IMR-90 (cell line): ENCODE results near the gene FAM174B.

Experiments
- BHLHE40 ChIP-seq: fragments of 150-350 bp; IDR thresholded peaks from 2 replicates; pipeline ENCODE4 v1.6.1; 2016; ENCODE audit warnings: mild to moderate bottlenecking, low read depth, low read length
- CEBPB ChIP-seq: IDR thresholded peaks from 2 replicates; pipeline ENCODE4 v1.6.1; 2012; ENCODE audit warnings: low read depth, low read length, improper control_type of control experiment
- CTCF ChIP-seq: conservative IDR thresholded peaks from 2 replicates; pipeline ENCODE4 v1.5.1; 2012; ENCODE audit warnings: mild to moderate bottlenecking, low read depth, low read length, improper control_type of control experiment
- FOS ChIP-seq: fragments of 150-350 bp; IDR thresholded peaks from 2 replicates; pipeline ENCODE4 v1.6.1; 2016; ENCODE audit warnings: low read depth, low read length
- MAFK ChIP-seq: IDR thresholded peaks from 2 replicates; pipeline ENCODE4 v1.6.1; 2012; ENCODE audit warnings: low read depth, low read length, improper control_type of control experiment
- MAZ ChIP-seq: IDR thresholded peaks from 2 replicates; pipeline ENCODE4 v1.6.1; 2012; ENCODE audit warnings: low read depth, mild to moderate bottlenecking, low read length, improper control_type of control experiment, moderate library complexity, borderline replicate concordance
- MXI1 ChIP-seq: IDR thresholded peaks from 2 replicates; pipeline ENCODE4 v1.6.1; 2012; ENCODE audit warnings: low read depth, mild to moderate bottlenecking, low read length, moderate library complexity, borderline replicate concordance
- NFE2L2 ChIP-seq: fragments of 150-350 bp; IDR thresholded peaks from 2 replicates; pipeline ENCODE4 v1.6.1; 2016; ENCODE audit warnings: low read depth, mild to moderate bottlenecking, low read length
- POLR2A ChIP-seq: IDR thresholded peaks from 2 replicates; pipeline ENCODE4 v1.6.1; 2012; ENCODE audit warnings: mild to moderate bottlenecking, low read depth, low read length
- RAD21 ChIP-seq: IDR thresholded peaks from 2 replicates; pipeline ENCODE4 v1.6.1; 2012; ENCODE audit warnings: low read length, improper control_type of control experiment
- RCOR1 ChIP-seq: IDR thresholded peaks from 2 replicates; pipeline ENCODE4 v1.6.1; 2012; ENCODE audit warnings: mild to moderate bottlenecking, low read length, improper control_type of control experiment; ENCODE audit not compliant: insufficient replicate concordance
- RFX5 ChIP-seq: IDR thresholded peaks from 2 replicates; pipeline ENCODE4 v1.8.0; 2012; ENCODE audit warnings: low read depth, mild to moderate bottlenecking, low read length, moderate library complexity
- SMC3 ChIP-seq: fragments of 150-350 bp; IDR thresholded peaks from 2 replicates; pipeline ENCODE4 v1.6.1; 2016; ENCODE audit warnings: low read depth, mild to moderate bottlenecking, antibody characterized with exemption, low read length, moderate library complexity
- USF2 ChIP-seq: fragments of 150-350 bp; IDR thresholded peaks from 2 replicates; pipeline ENCODE4 v1.6.1; 2017; ENCODE audit warnings: mild to moderate bottlenecking, antibody characterized with exemption, low read length, low read depth

- no peak for TF ChIP-seq CTCF
- no peak for TF ChIP-seq POLR2A
- TF ChIP-seq SMC3 = no peak
- TF ChIP-seq MXI1 = no peak
- no peak for TF ChIP-seq MAFK
- TF ChIP-seq USF2 = no peak
- no peak for TF ChIP-seq FOS
- TF ChIP-seq MAZ = no peak
- TF ChIP-seq RAD21 = no peak
- TF ChIP-seq BHLHE40 = no peak
- no peak for TF ChIP-seq RFX5
- no peak for TF ChIP-seq CEBPB
- no peak for TF ChIP-seq RCOR1
- TF ChIP-seq NFE2L2 = no peak
These were observed 8.8 kb upstream of the FAM174B start for GRCh38 chr15:92664178-92664900.
